Measurements from ENCODE around the gene VPS54. TPM values are rescaled to one million over a fixed set of nuclear protein-coding genes. Genes with fewer than 3 reads are reported as not detected.

The VPS54 gene
- 8.2 TPM for polyA plus RNA-seq (2012; ENCODE audit: insufficient read length, low read depth)

- 0 out of 2 replicates have a peak, but pooled peaks have one; percentile 37 for TF ChIP-seq SIN3A (IDR thresholded peaks at IDR 0.05; ENCODE audit: borderline replicate concordance, insufficient read depth, low read length)
- no peak for TF ChIP-seq REST (IDR thresholded peaks at IDR 0.05; ENCODE audit: insufficient read depth in 1 of 2, low read depth in 2 of 2, low read length in 2 of 2)
- peak; percentile 21; the same call in 1 of the 2 replicates for TF ChIP-seq TAF1 (IDR thresholded peaks at IDR 0.05; ENCODE audit: borderline replicate concordance, insufficient read depth, low read length)
- peak; percentile 42 for TF ChIP-seq POLR2AphosphoS5 (IDR thresholded peaks at IDR 0.05; ENCODE audit: low read depth, low read length)
- TF ChIP-seq FOXP2 (optimal IDR thresholded peaks at IDR 0.05; ENCODE audit: borderline replicate concordance, extremely low read depth, extremely low read length, insufficient read depth) = peak; percentile 52
Observed at GRCh38 chr2:64019083-64019974, at the start of gene VPS54. Gene VPS54, minus strand, starts transcription at chr2:64019428. Its CDS starts 35,429 bp downstream, at chr2:63983999.

GRCh38 chr2:64067326-64067725, 48.1 kb upstream of the VPS54 start:
- TF ChIP-seq FOXP2 (optimal IDR thresholded peaks at IDR 0.05; ENCODE audit: borderline replicate concordance, extremely low read depth, extremely low read length, insufficient read depth) = no peak
- TF ChIP-seq REST (IDR thresholded peaks at IDR 0.05; ENCODE audit: insufficient read depth in 1 of 2, low read depth in 2 of 2, low read length in 2 of 2) = no peak
- no peak for TF ChIP-seq POLR2AphosphoS5 (IDR thresholded peaks at IDR 0.05; ENCODE audit: low read depth, low read length)
- no peak for TF ChIP-seq TAF1 (IDR thresholded peaks at IDR 0.05; ENCODE audit: borderline replicate concordance, insufficient read depth, low read length)
- TF ChIP-seq SIN3A (IDR thresholded peaks at IDR 0.05; ENCODE audit: borderline replicate concordance, insufficient read depth, low read length) = no peak

GRCh38 chr2:64065516-64065915, 46.3 kb upstream of the VPS54 start:
- TF ChIP-seq FOXP2 (optimal IDR thresholded peaks at IDR 0.05; ENCODE audit: borderline replicate concordance, extremely low read depth, extremely low read length, insufficient read depth) (no peak), REST (IDR thresholded peaks at IDR 0.05; ENCODE audit: insufficient read depth in 1 of 2, low read depth in 2 of 2, low read length in 2 of 2) (no peak)

- TF ChIP-seq POLR2AphosphoS5 (IDR thresholded peaks at IDR 0.05; ENCODE audit: low read depth, low read length) (no peak), SIN3A (IDR thresholded peaks at IDR 0.05; ENCODE audit: borderline replicate concordance, insufficient read depth, low read length) (no peak), FOXP2 (optimal IDR thresholded peaks at IDR 0.05; ENCODE audit: borderline replicate concordance, extremely low read depth, extremely low read length, insufficient read depth) (no peak), TAF1 (IDR thresholded peaks at IDR 0.05; ENCODE audit: borderline replicate concordance, insufficient read depth, low read length) (no peak), REST (IDR thresholded peaks at IDR 0.05; ENCODE audit: insufficient read depth in 1 of 2, low read depth in 2 of 2, low read length in 2 of 2) (no peak)
Observed at GRCh38 chr2:64063924-64064331, 44.7 kb upstream of the VPS54 start.
